NCI-H1417 (cell line): ENCODE measurements around the gene TGFBR3.

Experiments
- DNase-seq, 3 experiments: peaks; one replicate each; lab custom pipeline; 2025; lab: John Stamatoyannopoulos, UW

TGFBR3 gene

GRCh38 chr1:91885716-91886506 is at the start of gene TGFBR3:
TSS of gene TGFBR3 (minus strand) at chr1:91886151. CDS start at chr1:91861531, 24,620 bp downstream.
- DNase-seq = peak; percentile 83 to 91 (median 87)

- DNase-seq = no peak
Measured at GRCh38 chr1:91929250-91929649, 43.3 kb upstream of the TGFBR3 start.

DNA sequence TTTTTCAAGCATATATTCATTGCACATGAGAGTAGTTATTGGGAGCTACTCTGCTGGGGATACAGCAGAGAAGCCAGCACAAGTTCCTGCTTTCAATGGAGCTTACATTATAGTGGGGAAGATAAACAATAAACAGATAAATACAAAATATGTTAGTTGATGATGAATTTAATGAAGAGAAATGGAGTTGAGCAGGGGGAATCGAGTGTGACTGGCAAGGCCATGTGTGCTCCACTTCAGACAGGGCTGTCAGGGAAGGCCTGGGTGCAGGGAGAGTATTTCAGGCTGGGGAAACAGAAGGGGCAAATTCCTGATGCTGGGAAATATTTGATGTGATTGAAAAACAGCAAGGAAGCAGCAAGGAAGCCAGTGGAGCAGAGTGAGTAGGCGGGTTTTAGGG is 42.1 kb upstream of the TGFBR3 start:
- DNase-seq = no peak

GRCh38 chr1:91925644-91926435 is 39.9 kb upstream of the TGFBR3 start:
- no peak for DNase-seq

GRCh38 chr1:91924146-91924545 is 38.2 kb upstream of the TGFBR3 start:
- no peak for DNase-seq

DNA sequence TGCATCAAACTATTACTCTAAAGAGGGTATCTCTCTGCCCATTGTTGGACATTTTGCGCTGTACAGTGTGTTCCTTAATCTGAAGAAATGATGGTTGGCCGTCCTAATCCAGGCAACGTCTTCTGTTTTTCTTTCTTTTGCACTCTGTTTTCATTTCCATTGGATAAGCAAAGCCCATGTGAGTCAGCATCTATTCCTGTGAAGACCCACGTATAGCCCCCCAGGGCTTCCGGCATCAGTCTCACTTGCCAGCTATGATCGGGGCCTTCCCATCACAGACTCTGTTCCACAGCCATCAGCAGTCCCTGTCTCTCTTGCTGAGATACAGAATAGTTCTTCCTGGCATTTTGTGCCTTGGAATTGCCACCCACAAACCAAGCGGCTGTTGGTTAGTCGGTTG is 34.0 kb upstream of the TGFBR3 start:
- no peak for DNase-seq

DNA sequence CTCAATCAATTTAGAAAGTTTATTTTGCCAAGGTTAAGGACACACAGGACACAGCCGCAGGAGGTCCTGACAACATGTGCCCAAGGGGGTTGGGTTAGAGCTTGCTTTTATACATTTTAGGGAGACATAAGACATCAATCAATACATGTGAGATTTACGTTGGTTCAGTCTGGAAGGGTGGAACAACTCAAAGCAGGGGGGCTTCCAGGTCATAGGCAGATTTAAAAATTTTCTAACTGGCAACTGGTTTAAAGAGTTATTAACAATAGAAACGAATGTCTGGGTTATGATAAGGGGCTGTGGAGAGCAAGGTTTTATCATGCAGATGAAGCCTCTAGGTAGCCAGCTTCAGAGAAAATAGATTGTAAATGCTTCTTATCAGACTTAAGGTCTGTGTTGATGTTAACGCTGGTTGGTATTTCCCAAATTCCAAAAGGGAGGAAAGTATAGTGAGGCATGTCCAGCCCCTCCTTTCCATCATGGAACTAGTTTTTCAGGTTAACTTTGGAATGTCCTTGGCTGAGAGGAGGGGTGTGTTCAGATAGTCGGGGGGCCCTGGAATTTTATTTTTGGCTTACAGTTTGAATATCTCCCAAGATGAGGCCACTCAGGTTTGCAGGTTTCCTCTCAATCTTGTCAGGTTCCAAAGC is 31.0 kb upstream of the TGFBR3 start:
- no peak for DNase-seq

GRCh38 chr1:91916046-91916445 is 30.1 kb upstream of the TGFBR3 start:
- no peak for DNase-seq

- DNase-seq = no peak
Measured at GRCh38 chr1:91913018-91913417, 27.1 kb upstream of the TGFBR3 start.

DNA sequence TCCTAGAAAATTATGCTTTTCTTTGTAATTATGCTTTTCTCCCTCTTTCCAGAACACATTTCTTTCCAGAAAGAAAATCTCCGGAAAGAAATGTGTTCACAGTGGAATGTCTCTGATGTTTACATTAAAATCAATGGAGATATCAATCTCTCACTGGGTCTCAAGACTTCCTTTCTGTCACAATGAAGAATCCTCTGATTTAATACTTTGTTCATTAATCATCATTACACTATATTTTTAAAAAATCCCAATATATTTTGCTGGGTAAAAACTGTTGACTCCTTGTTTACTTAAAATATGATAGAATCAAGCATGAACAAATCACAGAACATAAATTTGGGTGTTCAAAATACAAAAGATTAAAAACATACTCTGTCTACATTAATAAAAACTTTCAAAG is 26.3 kb upstream of the TGFBR3 start:
- no peak for DNase-seq

- DNase-seq = no peak
Measured at GRCh38 chr1:91901231-91901630, 15.3 kb upstream of the TGFBR3 start.

DNA sequence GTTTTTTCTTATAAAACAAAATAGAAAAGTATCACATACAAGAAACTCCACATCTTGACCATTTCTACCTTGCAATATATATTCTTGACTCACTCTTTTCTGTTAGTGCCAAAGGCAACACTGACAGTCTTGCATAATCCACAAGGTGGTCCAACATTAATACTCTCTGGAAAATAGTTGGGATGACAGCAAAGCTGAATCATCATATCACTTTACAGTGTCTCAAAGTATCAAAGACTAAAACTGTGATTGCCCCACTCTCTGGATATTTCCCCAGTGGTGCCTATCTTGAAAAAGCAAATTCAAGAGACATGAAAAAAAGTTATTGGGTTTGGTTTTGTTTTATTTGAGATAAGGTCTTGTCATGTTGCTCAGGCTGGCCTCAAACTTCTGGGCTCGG is 14.6 kb upstream of the TGFBR3 start:
- DNase-seq = no peak

DNA sequence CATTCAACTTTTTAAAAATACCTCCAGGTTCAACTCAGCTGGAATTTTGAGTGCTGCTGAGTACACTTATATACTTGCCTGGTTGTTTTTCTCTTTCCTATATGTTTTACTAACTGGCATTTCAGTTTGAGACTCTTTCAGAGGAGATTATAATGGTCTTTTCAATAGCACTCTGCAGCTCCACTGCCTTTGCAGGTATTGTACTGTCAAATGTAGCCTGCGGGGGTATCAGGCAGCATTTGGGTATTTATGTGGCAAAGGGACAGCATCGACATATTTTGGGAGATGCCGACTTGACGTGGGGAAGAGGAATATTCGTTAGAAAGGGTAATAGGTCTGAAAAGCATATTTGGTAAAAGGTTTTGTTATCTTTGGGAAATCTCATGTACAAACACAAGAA is 11.1 kb upstream of the TGFBR3 start:
- DNase-seq = no peak

DNA sequence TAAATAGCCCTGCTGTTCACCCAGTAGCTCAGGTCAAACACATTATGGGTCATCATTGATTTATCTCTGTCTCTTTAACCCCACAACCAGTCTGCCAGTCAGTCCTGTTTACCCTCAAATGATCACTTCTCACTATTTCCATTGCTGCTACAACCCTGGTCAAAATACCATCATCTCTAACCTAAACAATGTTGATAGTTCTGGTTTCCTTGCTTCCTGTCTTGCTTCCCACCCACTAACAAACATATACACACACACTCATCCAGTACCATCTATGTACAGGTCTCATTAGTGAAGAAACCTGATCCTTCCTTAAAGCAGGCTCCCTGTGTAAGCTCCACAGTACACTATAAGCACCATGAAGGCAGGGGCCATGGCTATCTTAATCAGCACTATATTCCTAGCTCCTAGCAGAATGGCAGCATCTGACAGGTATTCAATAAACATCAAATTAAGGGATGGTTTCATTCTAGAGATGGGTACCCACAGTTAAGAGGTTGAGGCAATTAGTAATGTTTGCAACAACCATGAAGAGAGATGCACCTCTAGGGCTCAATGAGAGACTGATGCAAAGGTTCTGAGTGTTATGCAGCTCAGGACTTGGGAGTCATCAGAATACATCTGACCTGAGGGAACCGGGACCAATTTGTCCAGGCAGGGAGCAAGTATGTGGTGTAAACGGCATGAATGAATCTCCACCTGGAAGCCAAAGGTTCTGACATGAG is 10.0 kb upstream of the TGFBR3 start:
- DNase-seq = no peak

DNA sequence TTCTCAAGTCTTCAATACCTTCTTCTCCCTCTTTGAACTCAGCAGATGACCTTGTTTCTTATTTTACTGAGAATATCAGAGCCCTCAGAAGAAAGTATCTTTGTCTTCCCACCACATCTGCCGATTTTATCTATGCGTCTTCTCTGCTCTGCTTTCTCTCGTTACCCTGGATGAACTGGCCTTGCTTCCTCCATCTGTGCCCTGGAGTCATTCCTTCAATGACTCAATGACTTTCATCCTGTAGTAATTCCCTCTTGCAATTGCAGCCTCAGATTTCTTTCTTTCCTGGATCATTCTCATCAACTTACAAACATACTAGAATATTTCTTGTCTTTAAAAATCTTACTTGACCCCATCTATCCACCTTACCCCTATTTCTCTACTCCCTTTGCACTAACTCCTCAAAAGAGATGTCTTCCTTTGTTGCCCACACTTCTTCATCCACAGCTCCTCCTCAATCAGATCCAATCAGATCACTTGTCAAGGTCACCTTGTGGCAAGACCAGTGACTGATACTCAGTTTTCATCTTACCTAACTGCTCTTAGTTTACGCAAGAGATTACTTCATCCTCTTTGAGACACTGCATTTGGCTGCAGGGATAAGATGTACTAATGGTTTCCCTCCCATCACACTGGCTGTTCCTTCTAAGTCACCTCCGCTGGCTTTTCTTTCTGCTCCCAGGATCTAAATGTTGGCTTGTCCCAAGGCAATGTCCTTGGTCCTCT is 8.2 kb upstream of the TGFBR3 start:
- no peak for DNase-seq

DNA sequence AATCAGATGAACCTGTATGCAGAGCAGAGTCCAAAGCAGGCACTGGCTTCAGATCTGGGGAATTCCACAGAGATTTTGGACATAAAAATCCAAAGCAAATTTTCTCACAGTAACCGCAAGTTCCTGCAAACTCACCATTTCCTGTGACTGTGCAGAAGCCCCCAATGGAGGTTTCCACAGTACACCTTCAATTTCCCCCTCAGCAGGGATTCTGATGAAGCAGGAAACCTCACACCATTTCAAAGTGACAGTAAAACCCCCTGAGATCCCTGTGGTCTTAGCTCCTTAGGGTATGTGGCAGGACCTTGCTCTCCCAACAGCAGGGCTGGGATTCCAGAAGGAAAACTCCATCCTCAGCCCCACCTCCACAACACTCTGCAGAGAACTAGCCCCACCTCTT is 6.0 kb upstream of the TGFBR3 start:
- DNase-seq = no peak

DNA sequence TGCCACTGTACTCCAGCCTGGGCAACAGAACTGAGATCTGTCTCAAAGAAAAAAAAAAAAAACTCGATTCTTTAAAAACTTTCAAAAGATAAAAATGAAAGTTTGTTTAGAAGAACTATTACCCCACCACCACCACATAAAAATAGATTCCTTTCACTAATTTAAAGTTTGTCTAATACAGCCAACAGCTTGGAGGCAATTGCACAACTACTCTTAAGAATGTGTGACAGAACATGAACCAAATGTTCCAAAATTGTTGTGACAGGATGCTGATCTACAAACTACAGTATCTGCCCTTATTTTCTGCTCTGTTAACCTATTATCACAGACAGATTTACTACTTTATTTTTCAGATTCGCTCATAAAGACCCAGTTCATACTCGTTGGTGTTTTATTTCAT is 5.5 kb upstream of the TGFBR3 start:
- no peak for DNase-seq

DNA sequence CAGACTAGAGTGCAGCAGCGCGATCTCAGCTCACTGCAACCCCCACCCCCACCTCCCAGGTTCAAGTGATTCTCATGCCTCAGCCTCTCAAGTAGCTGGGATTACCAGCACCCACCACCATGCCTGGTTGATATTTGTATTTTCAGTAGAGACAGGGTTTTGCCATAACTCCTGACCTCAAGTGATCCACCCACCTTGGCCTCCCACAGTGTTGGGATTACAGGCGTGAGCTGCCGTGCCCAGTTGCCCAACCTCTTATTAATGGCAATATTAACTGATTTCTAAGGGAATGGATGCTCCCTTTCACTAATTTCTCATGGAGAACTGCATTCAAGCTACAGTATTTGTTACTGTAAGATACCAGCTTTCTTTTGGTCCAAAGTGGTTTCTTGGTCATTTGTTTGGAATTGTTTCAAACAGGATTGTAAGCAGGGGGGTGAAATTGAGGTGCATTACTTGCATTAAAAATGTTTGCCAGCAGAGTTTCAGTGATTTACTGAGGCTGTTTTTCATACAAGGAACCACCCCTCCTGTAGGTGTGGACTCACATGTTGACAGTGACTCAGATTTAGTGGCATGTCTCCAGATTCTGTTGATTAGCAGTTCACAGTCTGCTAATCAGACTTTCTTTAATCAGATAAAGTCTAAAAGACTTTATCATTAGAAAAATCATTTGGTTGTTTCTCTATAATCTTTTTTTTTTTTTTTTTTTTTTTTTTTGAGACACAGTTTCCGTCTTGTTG is 3.9 kb upstream of the TGFBR3 start:
- DNase-seq = no peak

GRCh38 chr1:91885213-91885715 is 687 bp downstream of the TGFBR3 start:
- peak in 2 of 3 experiments; percentile 6 to 64 for DNase-seq

DNA sequence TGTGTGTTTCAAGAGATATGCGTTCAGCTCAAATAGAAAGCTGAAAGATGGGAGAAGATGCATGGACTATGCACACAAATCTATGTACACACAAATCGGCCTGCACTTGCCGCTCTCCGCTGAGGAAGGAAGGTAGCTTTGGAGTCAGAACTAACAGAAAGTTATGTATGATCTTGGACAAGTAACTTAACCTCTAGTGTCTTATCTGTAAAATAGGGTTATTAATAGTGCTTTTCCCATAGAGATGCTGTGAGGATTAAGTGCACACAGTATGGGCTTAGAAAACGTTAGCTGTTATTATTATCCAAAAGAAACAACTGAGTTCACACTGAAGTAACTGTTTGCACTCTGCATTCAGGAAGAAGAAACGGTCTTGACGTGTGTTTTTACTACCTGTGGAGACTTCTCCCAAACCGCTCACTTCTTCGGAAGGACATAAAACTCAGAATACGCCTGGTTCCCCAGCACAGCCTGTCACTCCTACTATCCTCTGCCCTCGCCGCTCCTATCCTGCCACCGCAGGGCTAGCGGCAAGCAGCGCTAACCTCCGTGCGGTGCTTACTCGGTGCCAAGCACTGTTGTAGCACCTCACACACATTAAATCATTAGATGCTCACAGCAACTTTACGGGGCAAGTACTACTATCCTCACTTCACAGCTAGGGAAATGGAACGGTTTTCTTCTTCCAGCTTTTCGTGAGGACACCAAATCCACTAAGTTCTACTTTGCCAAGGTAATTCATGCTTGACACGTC is 1.3 kb downstream of the TGFBR3 start:
- peak in 2 of 3 experiments; percentile 50 to 64 for DNase-seq
